GM12865 (cell line): ENCODE measurements around the gene EIF4E.
"Not testable (repeated sequence)": the region's sequence is repeated elsewhere in the genome, so short reads cannot be mapped to it uniquely, and the experiment has no call there.

Experiments used
- DNase-seq: peaks from one replicate; pipeline ENCODE4 v3.0.0; 2010; ENCODE audit warnings: low read depth
- H3K4me3 ChIP-seq: 2 replicates; pipeline ENCODE4 v1.5.1; 2011; ENCODE audit warnings: mild to moderate bottlenecking, low read depth, low read length, control low read depth
- CTCF ChIP-seq: IDR thresholded peaks from 2 replicates; pipeline ENCODE4 v1.5.1; 2011; ENCODE audit warnings: low read length, control low read depth, low read depth, inconsistent platforms; ENCODE audit not compliant: insufficient read depth; ENCODE audit errors: missing control alignments

Gene EIF4E

GRCh38 chr4:98873059-98873458 lies 55.9 kb downstream of the EIF4E start:
- H3K4me3 ChIP-seq, result no peak overlapping the region
- no peak for DNase-seq

GRCh38 chr4:98872120-98872906 lies 56.6 kb downstream of the EIF4E start:
- H3K4me3 ChIP-seq, DNase-seq: not testable (repeated sequence)

More at GRCh38 chr4:98873059-98873458, 55.9 kb downstream of the EIF4E start:
- TF ChIP-seq CTCF, result no peak

- TF ChIP-seq CTCF, result no peak
- H3K4me3 ChIP-seq, result no peak overlapping the region
- DNase-seq, result no peak
Observed at GRCh38 chr4:98867648-98868047, 61.3 kb downstream of the EIF4E start.

- no peak for TF ChIP-seq CTCF
- DNase-seq, result no peak
- H3K4me3 ChIP-seq, result no peak overlapping the region
Observed at GRCh38 chr4:98865059-98865458, 63.9 kb downstream of the EIF4E start.

- TF ChIP-seq CTCF, result no peak
- no peak for DNase-seq
- no peak overlapping the region for H3K4me3 ChIP-seq
Observed at GRCh38 chr4:98864560-98864959, 64.4 kb downstream of the EIF4E start.

GRCh38 chr4:98862371-98862770 lies 66.6 kb downstream of the EIF4E start:
- H3K4me3 ChIP-seq, result no peak overlapping the region
- no peak for TF ChIP-seq CTCF
- DNase-seq, result no peak

GRCh38 chr4:98861100-98861884 lies 67.6 kb downstream of the EIF4E start:
- no peak for DNase-seq

More at GRCh38 chr4:98861100-98861884, 67.6 kb downstream of the EIF4E start:
- no peak for TF ChIP-seq CTCF
- H3K4me3 ChIP-seq, result no peak overlapping the region
